ENCODE results near the gene C22orf23. TPM values are rescaled to one million over a fixed set of nuclear protein-coding genes. Genes with fewer than 3 reads are reported as not detected.

C22orf23 gene
- polyA plus RNA-seq, 1 of the 3 experiments (the other 2 are of a cell fraction): 0.33 TPM

DNA sequence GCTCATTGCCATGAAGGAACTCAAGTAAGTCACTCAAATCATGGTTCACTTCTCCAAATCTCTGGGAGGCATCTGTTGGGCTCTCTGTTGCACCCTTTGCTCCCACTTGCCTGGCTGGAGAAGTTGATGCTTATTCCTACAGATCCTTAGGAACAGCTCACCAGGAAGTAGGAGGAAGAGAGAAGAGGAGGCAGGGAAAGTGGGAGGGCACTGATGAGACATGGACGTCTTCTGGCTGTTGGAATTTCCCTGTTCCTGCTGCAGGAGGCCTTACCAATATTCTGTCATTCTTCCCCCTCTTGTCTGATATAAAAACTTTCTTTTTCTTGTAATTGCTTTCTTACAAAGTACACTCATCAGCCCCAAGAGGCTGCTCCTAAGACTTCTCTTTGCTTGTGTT is 13.7 kb upstream of the C22orf23 start (continued):
- no peak for TF ChIP-seq TAF1 (IDR thresholded peaks at IDR 0.05; ENCODE audit: borderline replicate concordance, low read depth, low read length)
- no peak for TF ChIP-seq JUND (IDR thresholded peaks at IDR 0.05)
- TF ChIP-seq GATA2 (CRISPR knock-in tag; IDR thresholded peaks at IDR 0.05): no peak
- no peak for TF ChIP-seq ELF1 (IDR thresholded peaks at IDR 0.05)
- TF ChIP-seq, protein P1, sequence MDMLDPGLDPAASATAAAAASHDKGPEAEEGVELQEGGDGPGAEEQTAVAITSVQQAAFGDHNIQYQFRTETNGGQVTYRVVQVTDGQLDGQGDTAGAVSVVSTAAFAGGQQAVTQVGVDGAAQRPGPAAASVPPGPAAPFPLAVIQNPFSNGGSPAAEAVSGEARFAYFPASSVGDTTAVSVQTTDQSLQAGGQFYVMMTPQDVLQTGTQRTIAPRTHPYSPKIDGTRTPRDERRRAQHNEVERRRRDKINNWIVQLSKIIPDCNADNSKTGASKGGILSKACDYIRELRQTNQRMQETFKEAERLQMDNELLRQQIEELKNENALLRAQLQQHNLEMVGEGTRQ (IDR thresholded peaks at IDR 0.05; ENCODE audit: borderline replicate concordance, low read depth, low read length): no peak
- TF ChIP-seq, protein P2, sequence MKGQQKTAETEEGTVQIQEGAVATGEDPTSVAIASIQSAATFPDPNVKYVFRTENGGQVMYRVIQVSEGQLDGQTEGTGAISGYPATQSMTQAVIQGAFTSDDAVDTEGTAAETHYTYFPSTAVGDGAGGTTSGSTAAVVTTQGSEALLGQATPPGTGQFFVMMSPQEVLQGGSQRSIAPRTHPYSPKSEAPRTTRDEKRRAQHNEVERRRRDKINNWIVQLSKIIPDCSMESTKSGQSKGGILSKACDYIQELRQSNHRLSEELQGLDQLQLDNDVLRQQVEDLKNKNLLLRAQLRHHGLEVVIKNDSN (IDR thresholded peaks at IDR 0.05; ENCODE audit: borderline replicate concordance, low read depth): no peak
- TF ChIP-seq PBX3 (IDR thresholded peaks at IDR 0.05): no peak
- TF ChIP-seq MXI1 (IDR thresholded peaks at IDR 0.05; ENCODE audit: low read depth, low read length): no peak
- no peak for TF ChIP-seq YY1 (IDR thresholded peaks at IDR 0.05; ENCODE audit: low read depth)
- no peak for TF ChIP-seq FOSL2 (IDR thresholded peaks at IDR 0.05; ENCODE audit: borderline replicate concordance, low read depth)

DNA sequence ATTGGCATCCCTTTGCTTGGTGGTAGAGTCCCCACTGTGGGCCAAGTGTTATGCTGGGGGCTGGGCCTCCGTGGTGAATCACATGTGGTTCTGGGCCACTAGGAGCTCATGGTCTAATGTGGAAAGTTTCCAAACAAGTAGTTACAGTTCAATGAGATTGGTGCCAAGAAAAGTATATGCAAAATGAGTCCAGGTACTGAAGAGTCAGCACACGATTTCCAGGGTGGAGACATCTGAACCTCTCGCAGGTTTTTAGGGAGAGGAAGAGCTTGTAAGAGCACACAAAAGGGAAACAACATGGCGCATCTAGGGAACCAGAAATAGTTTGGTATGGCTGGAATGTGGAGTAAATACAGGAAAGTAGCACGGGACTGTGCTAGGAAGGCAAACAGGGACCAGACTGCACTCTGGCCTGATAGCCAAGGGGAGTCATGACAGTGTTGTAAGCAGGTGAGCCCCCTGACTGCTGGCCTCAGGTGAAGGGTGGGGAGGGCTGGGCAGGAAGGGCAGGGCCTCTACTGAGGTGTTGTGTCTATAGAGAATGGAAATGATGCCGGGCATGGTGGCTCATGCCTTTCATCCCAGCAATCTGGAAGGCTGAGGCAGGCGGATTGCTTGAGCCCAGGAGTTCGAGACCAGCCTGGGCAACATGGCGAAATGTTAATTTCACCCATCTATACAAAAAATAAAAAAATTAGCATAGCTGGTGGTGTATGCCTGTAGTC is 12.7 kb upstream of the C22orf23 start:
- no peak for TF ChIP-seq RCOR1 (IDR thresholded peaks at IDR 0.05; ENCODE audit: low read length)
- TF ChIP-seq, protein P1 (IDR thresholded peaks at IDR 0.05; ENCODE audit: borderline replicate concordance, low read depth, low read length): no peak
- TF ChIP-seq TAF1 (IDR thresholded peaks at IDR 0.05; ENCODE audit: borderline replicate concordance, low read depth, low read length): no peak
- TF ChIP-seq FOXM1 (IDR thresholded peaks at IDR 0.05; ENCODE audit: low read depth): no peak
- no peak for TF ChIP-seq NRF1 (IDR thresholded peaks at IDR 0.05; ENCODE audit: low read depth, low read length)
- TF ChIP-seq EP300 (IDR thresholded peaks at IDR 0.05; ENCODE audit: borderline replicate concordance in 1 of 2, low read depth in 1 of 2, low read length in 1 of 2): no peak
- no peak for TF ChIP-seq TCF12 (IDR thresholded peaks at IDR 0.05)
- TF ChIP-seq NFIC (IDR thresholded peaks at IDR 0.05; ENCODE audit: borderline replicate concordance): no peak
- H3K9ac ChIP-seq: no peak overlapping the region
- peaks cover 0 to 20% of the 10 kb centered on the region in 2 experiments for H3K36me3 ChIP-seq (replicated peaks in 1 of 2; ENCODE audit: control insufficient read depth in 1 of 2, insufficient read depth in 2 of 2, low read length in 1 of 2)
- no peak overlapping the region for H3K4me2 ChIP-seq
- no peaks in the 10 kb centered on the region for H3K4me1 ChIP-seq (ENCODE audit: control insufficient read depth in 1 of 2, insufficient read depth in 2 of 2, low read depth in 1 of 2, low read length in 1 of 2)
- no peak overlapping the region for H3K4me3 ChIP-seq (ENCODE audit: low read depth in 2 of 2, low read length in 1 of 2)
- DNase-seq: no peak
- H2AFZ ChIP-seq (ENCODE audit: low read depth): no peak overlapping the region
- H3F3A ChIP-seq (replicated peaks; ENCODE audit: insufficient read depth): no peaks in the 10 kb centered on the region
- H4K20me1 ChIP-seq (ENCODE audit: insufficient read depth): no peaks in the 10 kb centered on the region
- WGBS (ENCODE audit: low lambda C conversion rate): 92% methylated on average over 8 of the region's 9 CpGs
- ChIA-PET CTCF (interaction anchor here (0.7 to 1.4 kb wide), 10 partner anchors 10 to 149 kb away, joined by 3 to 7 read pairs (median 4); partner anchors contain the start of genes C22orf23, MICALL1 and POLR2F), POLR2A (no interaction called here)
- H3K79me2 ChIP-seq (ENCODE audit: insufficient read depth): no peaks in the 10 kb centered on the region
- no peak overlapping the region for H3K27ac ChIP-seq (ENCODE audit: low read depth in 2 of 2, low read length in 1 of 2)
- no peaks in the 10 kb centered on the region for H3K9me3 ChIP-seq
- no peaks in the 10 kb centered on the region for H3K27me3 ChIP-seq (ENCODE audit: insufficient read depth)
- no peaks in the 10 kb centered on the region for H3K9me2 ChIP-seq
